Middle frontal gyrus (tissue), 1 donor: ENCODE data around the gene CD44.
"Not testable (repeated sequence)": the region's sequence is repeated elsewhere in the genome, so short reads cannot be mapped to it uniquely, and the experiment has no call there.

Experiments used
- DNase-seq: peaks from one replicate; pipeline ENCODE4 v3.0.0-alpha.2; 2015; ENCODE audit warnings: low spot score; ENCODE audit errors: extremely low spot score

Gene CD44

DNA sequence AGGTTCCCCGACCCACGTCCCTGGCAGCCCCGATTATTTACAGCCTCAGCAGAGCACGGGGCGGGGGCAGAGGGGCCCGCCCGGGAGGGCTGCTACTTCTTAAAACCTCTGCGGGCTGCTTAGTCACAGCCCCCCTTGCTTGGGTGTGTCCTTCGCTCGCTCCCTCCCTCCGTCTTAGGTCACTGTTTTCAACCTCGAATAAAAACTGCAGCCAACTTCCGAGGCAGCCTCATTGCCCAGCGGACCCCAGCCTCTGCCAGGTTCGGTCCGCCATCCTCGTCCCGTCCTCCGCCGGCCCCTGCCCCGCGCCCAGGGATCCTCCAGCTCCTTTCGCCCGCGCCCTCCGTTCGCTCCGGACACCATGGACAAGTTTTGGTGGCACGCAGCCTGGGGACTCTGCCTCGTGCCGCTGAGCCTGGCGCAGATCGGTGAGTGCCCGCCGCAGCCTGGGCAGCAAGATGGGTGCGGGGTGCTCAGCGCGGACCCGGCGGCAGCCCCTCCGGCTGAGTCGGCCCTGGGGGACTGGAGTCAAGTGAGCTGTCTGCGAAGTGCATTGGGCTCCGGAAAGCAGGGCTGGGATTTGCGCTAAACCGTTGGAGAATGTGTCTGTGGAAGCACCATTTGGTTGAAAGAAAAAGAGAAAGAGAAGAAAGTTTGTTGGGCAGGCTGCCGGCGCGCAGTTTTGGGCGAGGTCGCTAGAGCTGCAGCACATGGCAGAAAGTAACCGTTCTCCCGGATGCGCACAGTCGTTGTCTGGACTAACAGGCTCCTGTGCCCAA lies at the start of gene CD44:
CD44 (plus strand) TSS at position 229 of the 779 bp plus-strand sequence; CDS start at position 362, 133 bp downstream.
- DNase-seq, result no peak

GRCh38 chr11:35089666-35090065 lies 49.3 kb upstream of the CD44 start:
- DNase-seq, result no peak

- DNase-seq, result no peak
These were observed 48.8 kb upstream of the CD44 start for GRCh38 chr11:35090125-35090524.

- DNase-seq, result not testable (repeated sequence)
These were observed 48.0 kb upstream of the CD44 start for GRCh38 chr11:35090991-35091390.

DNA sequence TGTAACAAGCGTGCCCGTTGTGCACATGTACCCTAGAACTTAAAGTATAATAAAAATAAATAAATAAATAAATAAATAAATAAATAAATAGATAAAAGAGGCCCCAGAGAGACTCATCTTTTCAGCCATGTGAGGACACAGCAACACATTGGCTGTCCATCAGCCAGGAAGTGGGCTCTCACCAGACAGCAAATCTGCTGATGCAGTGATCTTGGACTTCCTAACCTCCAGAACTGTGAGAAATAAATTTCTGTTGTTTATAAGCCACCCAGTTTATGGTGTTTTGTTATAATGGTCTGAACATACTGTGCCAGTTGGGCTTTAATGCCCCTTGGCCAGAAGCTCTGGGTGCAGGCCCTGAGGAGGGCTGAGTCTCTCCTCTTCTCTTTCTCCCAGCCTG lies 42.2 kb upstream of the CD44 start:
- DNase-seq, result no peak

- DNase-seq, result no peak
These were observed 41.0 kb upstream of the CD44 start for GRCh38 chr11:35097814-35098455.

DNA sequence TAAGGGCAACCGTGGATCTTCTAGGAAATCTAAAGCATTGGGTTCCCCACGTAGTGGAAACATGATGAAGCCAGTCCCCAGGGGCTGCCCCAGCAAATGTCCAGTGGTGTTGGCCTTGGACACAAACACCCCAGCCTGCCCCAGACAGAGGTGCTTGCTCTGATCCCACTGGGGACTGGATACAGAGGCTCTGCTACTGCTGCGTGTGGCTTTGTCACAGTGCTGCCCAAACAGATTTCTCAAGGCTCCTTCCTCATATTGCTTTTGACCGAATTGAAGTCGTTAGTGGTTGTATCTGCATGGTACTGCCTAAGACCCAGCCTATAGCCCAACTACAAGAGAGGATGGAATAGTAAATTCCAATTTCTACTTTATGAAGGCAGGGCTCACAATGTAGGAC lies 40.1 kb upstream of the CD44 start:
- DNase-seq, result no peak

DNA sequence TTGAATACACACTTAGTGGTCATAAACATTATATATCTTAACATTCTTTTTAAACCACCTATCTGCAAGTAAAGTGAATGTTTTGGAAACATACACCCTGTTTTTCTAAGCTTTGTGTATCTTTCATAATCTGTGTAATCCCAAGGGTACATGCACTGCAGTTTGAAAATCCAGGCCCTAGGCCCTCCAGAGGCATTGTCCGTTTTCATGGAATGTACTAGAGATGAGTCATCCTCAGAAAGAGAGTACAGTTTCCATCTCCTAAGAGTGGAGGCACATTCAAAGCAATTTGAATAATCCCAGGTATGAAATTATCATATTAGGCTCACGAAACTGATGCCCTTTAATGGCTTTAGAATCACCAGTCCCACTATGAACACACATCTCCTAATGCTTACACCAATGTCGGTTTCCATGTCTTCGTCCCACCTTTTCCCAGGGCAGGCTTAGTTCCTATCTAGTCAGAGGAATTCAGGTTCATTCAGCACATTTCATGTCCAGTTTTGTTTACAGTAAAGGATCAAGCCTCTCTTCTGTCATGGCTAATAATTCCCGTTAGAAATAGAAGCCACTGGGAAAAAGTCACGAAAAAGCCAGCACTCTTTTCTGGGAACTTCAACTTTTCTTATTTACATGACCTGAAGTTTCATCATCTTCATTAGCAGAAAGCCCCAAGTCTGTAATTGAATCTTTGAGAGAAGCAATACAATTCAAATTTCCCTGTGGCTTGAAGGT lies 39.5 kb upstream of the CD44 start:
- DNase-seq, result no peak

GRCh38 chr11:35100013-35100383 lies 39.0 kb upstream of the CD44 start:
- DNase-seq, result no peak

- no peak for DNase-seq
These were observed 37.7 kb upstream of the CD44 start for GRCh38 chr11:35101223-35101622.

DNA sequence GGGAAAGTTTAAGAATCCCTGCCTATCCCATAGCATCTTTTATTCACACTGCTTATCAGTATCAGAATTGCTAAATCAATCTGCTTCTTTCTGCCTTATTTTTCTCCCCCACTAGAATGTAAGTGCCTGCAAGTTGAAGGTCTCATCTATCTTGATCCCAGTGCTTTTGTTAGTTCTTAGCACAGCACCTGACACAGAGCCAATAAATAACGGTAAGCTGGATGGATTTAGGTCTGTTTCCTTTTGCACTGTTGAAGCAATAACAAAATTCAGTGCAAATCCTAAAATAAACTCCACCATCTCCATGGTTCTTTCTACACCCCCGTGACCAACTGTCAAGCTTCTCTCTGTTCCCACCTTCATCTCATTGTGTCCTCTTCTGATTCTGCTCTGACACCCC lies 36.7 kb upstream of the CD44 start:
- no peak for DNase-seq

DNA sequence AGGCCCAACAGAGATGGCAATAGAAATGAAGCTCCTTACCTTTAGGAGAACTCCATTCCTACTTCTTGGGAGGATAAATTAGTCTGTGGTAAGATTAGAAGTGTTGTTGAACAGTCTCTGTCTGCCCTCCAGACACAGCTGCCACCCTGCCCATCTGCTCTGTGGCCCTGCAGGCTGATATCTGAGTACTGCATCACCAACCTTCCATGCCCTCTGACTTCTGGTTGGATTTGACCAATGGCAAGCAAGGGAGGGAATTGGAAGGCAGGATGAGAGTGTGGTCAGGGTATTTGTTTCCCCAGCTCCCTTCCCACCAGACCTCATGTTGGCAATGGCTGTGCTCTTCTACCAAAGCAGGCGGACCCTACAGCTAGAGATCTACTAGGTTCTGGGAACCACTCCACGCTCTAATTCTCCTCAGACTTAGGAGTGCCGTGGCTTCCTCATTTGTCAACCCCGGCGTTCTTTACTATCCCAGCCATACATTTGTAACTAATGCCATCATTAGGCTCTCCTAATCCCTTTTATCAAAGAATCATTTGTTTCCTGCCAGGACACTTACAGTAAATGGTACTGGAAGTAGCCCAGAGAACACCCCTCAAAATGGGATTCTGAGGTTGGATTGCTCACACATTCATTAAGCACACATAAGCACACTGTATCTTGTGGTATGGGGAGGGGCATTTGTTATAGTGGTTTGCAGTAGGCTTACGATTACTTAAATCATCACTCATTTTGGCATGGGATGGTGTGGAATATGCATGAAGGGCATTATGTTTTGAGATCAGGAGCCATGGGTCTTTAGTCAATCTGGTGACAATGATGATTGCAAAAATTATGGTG lies 35.4 kb upstream of the CD44 start:
- no peak for DNase-seq

- no peak for DNase-seq
These were observed 34.3 kb upstream of the CD44 start for GRCh38 chr11:35104655-35105054.

GRCh38 chr11:35105319-35106079 lies 33.5 kb upstream of the CD44 start:
- DNase-seq, result no peak

- no peak for DNase-seq
These were observed 32.4 kb upstream of the CD44 start for GRCh38 chr11:35106595-35106994.

DNA sequence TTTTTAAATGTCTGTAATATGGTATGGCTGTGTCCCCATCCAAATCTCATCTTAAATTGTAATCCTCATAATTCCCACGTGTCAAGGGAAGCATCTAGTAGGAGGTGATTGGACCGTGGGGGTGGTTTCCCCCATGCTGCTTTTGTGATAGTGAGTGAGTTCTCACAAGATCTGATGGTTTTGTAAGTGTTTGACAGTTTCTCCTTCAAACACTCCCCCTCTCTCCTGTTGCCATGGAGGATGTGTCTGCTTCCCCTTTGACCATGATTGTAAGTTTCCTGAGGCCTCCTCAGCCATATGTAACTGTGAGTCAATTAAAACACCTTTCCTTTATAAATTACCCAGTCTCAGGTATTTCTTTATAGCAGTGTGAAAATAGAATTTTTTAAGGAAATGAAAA lies 31.1 kb upstream of the CD44 start:
- DNase-seq, result no peak

GRCh38 chr11:35108336-35108735 lies 30.6 kb upstream of the CD44 start:
- DNase-seq, result not testable (repeated sequence)

GRCh38 chr11:35109041-35109440 lies 29.9 kb upstream of the CD44 start:
- DNase-seq, result no peak

DNA sequence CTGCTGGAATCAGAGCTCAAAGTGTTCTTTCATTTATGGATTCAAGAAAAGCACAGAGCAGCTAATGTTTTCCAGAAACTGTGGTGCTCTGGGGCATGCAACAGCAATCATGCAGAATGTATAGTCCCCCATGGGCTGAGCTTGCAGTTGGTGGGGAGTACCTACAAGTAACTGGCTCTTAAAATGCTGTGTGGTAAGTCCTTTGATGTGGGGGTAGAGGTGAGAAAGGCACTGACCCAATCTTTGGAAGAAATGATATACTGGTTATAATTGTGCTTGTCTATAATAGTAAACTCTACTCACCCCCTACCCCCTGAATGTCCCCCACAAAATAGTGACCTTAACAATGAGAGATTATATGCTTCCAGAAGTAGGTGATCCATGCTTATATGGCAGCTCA lies 29.1 kb upstream of the CD44 start:
- DNase-seq, result no peak

GRCh38 chr11:35111161-35112055 lies 27.6 kb upstream of the CD44 start:
- DNase-seq, result no peak
